WTC11 (cell line): ENCODE data around the gene IGSF6. TPM values are rescaled to one million over a fixed set of nuclear protein-coding genes. Genes with fewer than 3 reads are reported as not detected.
A peak's percentile ranks its signal among the peaks of the same experiment; 100 is the strongest.

Source experiments
- ATAC-seq: fragments of 200-7000 bp; cut with Tn5 transposase; 2 replicates; pipeline ENCODE4 v1.10.0; 2021; ENCODE audit warnings: mild to moderate bottlenecking, moderate library complexity
- CTCF ChIA-PET: fragments of 300-600 bp; sonication (Branson Sonifier 250); formaldehyde crosslinking; loops from one replicate; lab custom pipeline; 2021; ENCODE audit warnings: antibody characterized with exemption; lab: Charles Lee
- POLR2A ChIA-PET: fragments of 350-600 bp; sonication (Branson Sonifier 250); formaldehyde crosslinking; loops from one replicate; lab custom pipeline; 2021; ENCODE audit warnings: antibody characterized with exemption; lab: Charles Lee
- DNase-seq: peaks from one replicate; pipeline ENCODE4 v3.0.0; 2021; ENCODE audit warnings: low spot score
- H3K27ac Mint-ChIP-seq: 2 replicates; pipeline ENCODE4 v1.8.0; 2021; ENCODE audit warnings: mixed read lengths
- H3K27me3 Mint-ChIP-seq: 2 replicates; pipeline ENCODE4 v1.8.0; 2021; ENCODE audit warnings: low read depth, mild to moderate bottlenecking, moderate library complexity, mixed read lengths
- H3K36me3 Mint-ChIP-seq: 2 replicates; pipeline ENCODE4 v1.8.0; 2021; ENCODE audit warnings: mixed read lengths
- H3K4me1 Mint-ChIP-seq: 2 replicates; pipeline ENCODE4 v1.8.0; 2022; ENCODE audit warnings: mixed read lengths
- H3K4me3 Mint-ChIP-seq: 2 replicates; pipeline ENCODE4 v1.8.0; 2021; ENCODE audit warnings: mild to moderate bottlenecking, moderate library complexity, mixed read lengths
- H3K9me3 Mint-ChIP-seq: 2 replicates; pipeline ENCODE4 v1.8.0; 2021; ENCODE audit warnings: mixed read lengths
- CBFB ChIP-seq: sonication (generic); formaldehyde crosslinking; IDR thresholded peaks from 2 replicates; pipeline ENCODE4 v1.8.1; 2022; ENCODE audit warnings: mild to moderate bottlenecking, low read depth, missing genetic modification reagents
- E2F4 ChIP-seq: sonication (generic); formaldehyde crosslinking; IDR thresholded peaks from 2 replicates; pipeline ENCODE4 v1.8.1; 2022; ENCODE audit warnings: low read depth, mild to moderate bottlenecking, moderate library complexity, missing genetic modification reagents, borderline replicate concordance
- ESRRA ChIP-seq: sonication (generic); formaldehyde crosslinking; IDR thresholded peaks from 2 replicates; pipeline ENCODE4 v1.8.1; 2022; ENCODE audit warnings: mild to moderate bottlenecking, missing genetic modification reagents, borderline replicate concordance
- GABPB1 ChIP-seq: sonication (generic); formaldehyde crosslinking; IDR thresholded peaks from 2 replicates; pipeline ENCODE4 v1.8.1; 2023; ENCODE audit warnings: mild to moderate bottlenecking, missing genetic modification reagents
- GRHL2 ChIP-seq: fragments of 250-450 bp; sonication (Bioruptor Pico); IDR thresholded peaks from 2 replicates; pipeline ENCODE4 v1.8.0; 2022; ENCODE audit warnings: mild to moderate bottlenecking, moderate library complexity; ENCODE audit not compliant: insufficient replicate concordance, severe bottlenecking
- JUN ChIP-seq: sonication (generic); formaldehyde crosslinking; IDR thresholded peaks from 2 replicates; pipeline ENCODE4 v1.8.0; 2023; ENCODE audit warnings: mild to moderate bottlenecking, missing genetic modification reagents
- MYBL2 ChIP-seq: sonication (generic); formaldehyde crosslinking; IDR thresholded peaks from 2 replicates; pipeline ENCODE4 v1.8.1; 2023; ENCODE audit warnings: mild to moderate bottlenecking, moderate library complexity, missing genetic modification reagents
- NR2C2 ChIP-seq: sonication (generic); formaldehyde crosslinking; IDR thresholded peaks from 2 replicates; pipeline ENCODE4 v1.8.0; 2022; ENCODE audit warnings: mild to moderate bottlenecking, missing genetic modification reagents
- PREB ChIP-seq: sonication (generic); formaldehyde crosslinking; IDR thresholded peaks from 2 replicates; pipeline ENCODE4 v1.8.1; 2022; ENCODE audit warnings: mild to moderate bottlenecking, missing genetic modification reagents, moderate library complexity, borderline replicate concordance
- PRRX2 ChIP-seq: fragments of 250-450 bp; sonication (Bioruptor Pico); IDR thresholded peaks from 2 replicates; pipeline ENCODE4 v1.8.0; 2021; ENCODE audit warnings: mild to moderate bottlenecking
- TEAD1 ChIP-seq: sonication (generic); formaldehyde crosslinking; IDR thresholded peaks from 2 replicates; pipeline ENCODE4 v1.8.0; 2022; ENCODE audit warnings: mild to moderate bottlenecking, missing genetic modification reagents
- USF2 ChIP-seq: sonication (generic); formaldehyde crosslinking; IDR thresholded peaks from 2 replicates; pipeline ENCODE4 v1.8.1; 2023; ENCODE audit warnings: mild to moderate bottlenecking, missing genetic modification reagents, moderate library complexity
- ZBTB21 ChIP-seq: sonication (generic); formaldehyde crosslinking; IDR thresholded peaks from 2 replicates; pipeline ENCODE4 v1.8.1; 2023; ENCODE audit warnings: mild to moderate bottlenecking, missing genetic modification reagents, borderline replicate concordance
- ZNF263 ChIP-seq: sonication (generic); formaldehyde crosslinking; IDR thresholded peaks from 2 replicates; pipeline ENCODE4 v1.8.1; 2022; ENCODE audit warnings: low read depth, mild to moderate bottlenecking, moderate library complexity, missing genetic modification reagents
- ZNF425 ChIP-seq: fragments of 250-450 bp; sonication (Bioruptor Pico); conservative IDR thresholded peaks from 2 replicates; pipeline ENCODE4 v1.9.0; 2021; ENCODE audit warnings: mild to moderate bottlenecking
- total RNA-seq: library from RNA; stranded (reverse); gene quantifications from 3 replicates; pipeline ENCODE4 v1.2.3, GENCODE V29; 2021
- TF ChIP-seq, protein P1 (sequence below): sonication (generic); formaldehyde crosslinking; IDR thresholded peaks from 2 replicates; pipeline ENCODE4 v1.8.0; 2022; ENCODE audit warnings: mild to moderate bottlenecking, missing genetic modification reagents
- TF ChIP-seq, protein P2 (sequence below): sonication (generic); formaldehyde crosslinking; IDR thresholded peaks from 2 replicates; pipeline ENCODE4 v1.8.1; 2022; ENCODE audit warnings: mild to moderate bottlenecking, moderate library complexity, missing genetic modification reagents
- TF ChIP-seq, protein P3 (sequence below): fragments of 250-450 bp; sonication (Bioruptor Pico); IDR thresholded peaks from 2 replicates; pipeline ENCODE4 v2.1.2; 2022; ENCODE audit warnings: mild to moderate bottlenecking, moderate library complexity

IGSF6 gene
- total RNA-seq, 1 experiment from 2014 or later: not detected

GRCh38 chr16:21597561-21598030 is 54.8 kb downstream of the IGSF6 start:
- Mint-ChIP-seq H3K9me3 (no peaks in the 10 kb centered on the region), H3K4me3 (peak overlapping the region; percentile 84), H3K4me1 (peaks cover 17% of the 10 kb centered on the region), H3K27me3 (peaks cover 8% of the 10 kb centered on the region), H3K27ac (no peak overlapping the region)
- DNase-seq: no peak
- ChIA-PET POLR2A (no interaction called here), CTCF (no interaction called here)
- no peak for ATAC-seq
- TF ChIP-seq GABPB1: 0 out of 2 replicates have a peak, but pooled peaks have one; percentile 16
- TF ChIP-seq, protein P1, sequence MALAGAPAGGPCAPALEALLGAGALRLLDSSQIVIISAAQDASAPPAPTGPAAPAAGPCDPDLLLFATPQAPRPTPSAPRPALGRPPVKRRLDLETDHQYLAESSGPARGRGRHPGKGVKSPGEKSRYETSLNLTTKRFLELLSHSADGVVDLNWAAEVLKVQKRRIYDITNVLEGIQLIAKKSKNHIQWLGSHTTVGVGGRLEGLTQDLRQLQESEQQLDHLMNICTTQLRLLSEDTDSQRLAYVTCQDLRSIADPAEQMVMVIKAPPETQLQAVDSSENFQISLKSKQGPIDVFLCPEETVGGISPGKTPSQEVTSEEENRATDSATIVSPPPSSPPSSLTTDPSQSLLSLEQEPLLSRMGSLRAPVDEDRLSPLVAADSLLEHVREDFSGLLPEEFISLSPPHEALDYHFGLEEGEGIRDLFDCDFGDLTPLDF (CRISPR knock-in tag): no peak
- TF ChIP-seq, all 79 proteins: peak for 1
- H3K36me3 Mint-ChIP-seq: no peaks in the 10 kb centered on the region

GRCh38 chr16:21593530-21594289 is 58.7 kb downstream of the IGSF6 start:
- ATAC-seq: no peak
- no peak for TF ChIP-seq ZNF425 (CRISPR knock-in tag)
- TF ChIP-seq, all 79 proteins: peak for 0
- Mint-ChIP-seq H3K9me3 (no peaks in the 10 kb centered on the region), H3K36me3 (no peaks in the 10 kb centered on the region), H3K27ac (no peak overlapping the region), H3K27me3 (peaks cover 8% of the 10 kb centered on the region), H3K4me3 (no peak overlapping the region), H3K4me1 (peaks cover 5% of the 10 kb centered on the region)
- no peak for DNase-seq
- ChIA-PET POLR2A (no interaction called here), CTCF (interaction anchor here (0.6 to 1.7 kb wide), 2 partner anchors 63 to 68 kb away, joined by 3 to 4 read pairs; no protein-coding TSS in a partner anchor)

DNA sequence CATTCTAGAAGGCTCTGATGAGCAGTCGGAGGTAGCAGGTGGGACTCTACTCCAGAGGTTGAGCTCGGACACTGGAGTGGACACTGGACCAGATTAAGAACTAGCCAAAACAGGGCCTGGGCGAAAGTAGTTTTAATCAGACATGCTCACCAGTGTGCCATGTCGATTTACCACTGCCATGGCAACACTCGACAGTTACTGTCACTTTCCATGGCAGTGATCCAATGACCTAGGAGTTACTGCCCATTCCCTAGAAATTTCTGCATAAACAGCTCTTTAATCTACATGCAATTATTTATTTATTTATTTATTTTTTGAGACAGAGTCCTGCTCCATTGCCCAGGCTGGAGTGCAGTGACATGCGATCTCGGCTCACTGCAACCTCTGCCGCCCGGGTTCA is 60.2 kb downstream of the IGSF6 start:
- Mint-ChIP-seq H3K27me3 (peaks cover 8% of the 10 kb centered on the region), H3K9me3 (no peaks in the 10 kb centered on the region), H3K27ac (no peak overlapping the region), H3K36me3 (no peaks in the 10 kb centered on the region), H3K4me3 (no peak overlapping the region), H3K4me1 (no peaks in the 10 kb centered on the region)
- ATAC-seq (no peak), DNase-seq (no peak)
- ChIA-PET CTCF (interaction anchor here (0.9 to 1.7 kb wide), 2 partner anchors 19 to 65 kb away, joined by 3 read pairs; no protein-coding TSS in a partner anchor), POLR2A (no interaction called here)
- TF ChIP-seq, protein P2, sequence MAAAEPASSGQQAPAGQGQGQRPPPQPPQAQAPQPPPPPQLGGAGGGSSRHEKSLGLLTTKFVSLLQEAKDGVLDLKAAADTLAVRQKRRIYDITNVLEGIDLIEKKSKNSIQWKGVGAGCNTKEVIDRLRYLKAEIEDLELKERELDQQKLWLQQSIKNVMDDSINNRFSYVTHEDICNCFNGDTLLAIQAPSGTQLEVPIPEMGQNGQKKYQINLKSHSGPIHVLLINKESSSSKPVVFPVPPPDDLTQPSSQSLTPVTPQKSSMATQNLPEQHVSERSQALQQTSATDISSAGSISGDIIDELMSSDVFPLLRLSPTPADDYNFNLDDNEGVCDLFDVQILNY: no peak
- TF ChIP-seq MYBL2 (CRISPR knock-in tag) (no peak), E2F4 (CRISPR knock-in tag) (no peak), ZBTB21 (no peak), TEAD1 (no peak), PRRX2 (CRISPR knock-in tag) (no peak), JUN (no peak), USF2 (CRISPR knock-in tag) (no peak), GRHL2 (CRISPR knock-in tag) (no peak), CBFB (CRISPR knock-in tag) (no peak), ZNF263 (CRISPR knock-in tag) (no peak), NR2C2 (CRISPR knock-in tag) (no peak), ESRRA (no peak), PREB (CRISPR knock-in tag) (no peak)
- TF ChIP-seq, protein P3, sequence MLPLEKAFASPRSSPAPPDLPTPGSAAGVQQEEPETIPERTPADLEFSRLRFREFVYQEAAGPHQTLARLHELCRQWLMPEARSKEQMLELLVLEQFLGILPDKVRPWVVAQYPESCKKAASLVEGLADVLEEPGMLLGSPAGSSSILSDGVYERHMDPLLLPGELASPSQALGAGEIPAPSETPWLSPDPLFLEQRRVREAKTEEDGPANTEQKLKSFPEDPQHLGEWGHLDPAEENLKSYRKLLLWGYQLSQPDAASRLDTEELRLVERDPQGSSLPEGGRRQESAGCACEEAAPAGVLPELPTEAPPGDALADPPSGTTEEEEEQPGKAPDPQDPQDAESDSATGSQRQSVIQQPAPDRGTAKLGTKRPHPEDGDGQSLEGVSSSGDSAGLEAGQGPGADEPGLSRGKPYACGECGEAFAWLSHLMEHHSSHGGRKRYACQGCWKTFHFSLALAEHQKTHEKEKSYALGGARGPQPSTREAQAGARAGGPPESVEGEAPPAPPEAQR (CRISPR knock-in tag): no peak
